ENCODE results near the gene TMEM186. TPM values are rescaled to one million over a fixed set of nuclear protein-coding genes. Genes with fewer than 3 reads are reported as not detected.

The TMEM186 gene
- total RNA-seq, 2 donors from 2014 or later = 11.8 to 12.1 TPM

DNA sequence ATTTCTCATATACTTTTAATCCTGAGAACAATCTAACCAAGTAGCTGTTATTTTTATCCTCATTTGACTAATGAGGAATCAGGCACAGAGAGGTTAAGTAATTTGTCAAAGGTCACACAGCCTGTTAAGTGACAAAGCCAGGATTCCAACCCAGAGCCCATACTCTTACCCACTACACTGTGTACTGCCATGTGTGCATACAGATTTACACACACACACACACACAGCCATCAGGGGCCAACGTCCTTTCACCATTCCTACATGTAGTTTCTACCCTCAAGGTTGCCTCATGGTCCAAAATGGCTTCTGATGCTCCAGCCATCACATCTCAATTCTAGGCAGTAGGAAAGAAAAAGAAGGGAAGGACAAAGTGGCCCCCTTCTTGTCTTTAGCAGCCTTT is 22.1 kb downstream of the TMEM186 start:
- peaks cover 0 to 4% of the 10 kb centered on the region in 2 donors for H3K4me1 Mint-ChIP-seq (ENCODE audit: low read depth in 2 of 2)
- H3K27ac Mint-ChIP-seq = no peak overlapping the region
- peaks cover 4% of the 10 kb centered on the region for H3K36me3 Mint-ChIP-seq
- no peaks in the 10 kb centered on the region for H3K9me3 Mint-ChIP-seq
- no peaks in the 10 kb centered on the region for H3K27me3 Mint-ChIP-seq
- no peak for ATAC-seq
- H3K4me3 Mint-ChIP-seq = no peak overlapping the region
- no peak for DNase-seq (ENCODE audit: low spot score)

DNA sequence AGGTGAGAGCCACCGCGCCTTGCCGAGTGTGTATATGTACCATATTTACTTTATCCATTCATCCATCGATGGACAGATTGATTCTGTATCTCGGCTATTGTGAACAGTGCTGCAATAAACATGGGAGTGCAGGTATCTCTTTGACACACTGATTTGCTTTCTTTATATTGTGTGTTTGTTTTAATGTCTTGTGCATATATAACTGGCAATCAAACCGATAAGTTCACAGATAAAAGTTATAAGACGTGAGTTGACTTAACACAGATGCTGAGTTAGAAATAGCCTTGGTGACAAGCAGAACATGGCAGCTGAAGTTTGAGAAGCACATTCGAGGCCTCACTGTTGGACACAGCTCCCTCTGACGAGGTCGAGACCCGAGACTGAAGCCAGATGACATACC is 23.2 kb downstream of the TMEM186 start:
- Mint-ChIP-seq H3K27me3 (no peaks in the 10 kb centered on the region), H3K9me3 (no peaks in the 10 kb centered on the region), H3K27ac (no peak overlapping the region), H3K36me3 (peaks cover 4% of the 10 kb centered on the region), H3K4me1 (ENCODE audit: low read depth in 2 of 2) (no peaks in the 10 kb centered on the region), H3K4me3 (no peak overlapping the region)
- ATAC-seq (no peak), DNase-seq (ENCODE audit: low spot score) (no peak)

DNA sequence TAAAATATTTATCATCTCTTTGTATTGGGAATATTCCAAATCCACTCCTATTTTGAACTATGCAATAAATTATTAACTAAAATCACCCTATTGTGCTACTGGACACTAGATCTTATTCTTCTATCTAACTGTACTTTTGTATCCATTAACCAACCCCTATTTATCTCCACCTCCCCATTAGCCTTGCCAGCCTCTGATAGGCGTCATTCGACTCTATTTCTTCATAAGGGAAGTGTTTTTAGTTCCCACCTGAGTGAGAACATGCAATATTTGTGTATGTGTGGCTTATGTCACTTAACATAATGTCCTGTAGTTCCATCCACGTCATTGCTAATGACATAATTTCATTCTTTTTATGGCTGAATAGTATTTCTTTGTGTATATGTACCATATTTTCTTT is 23.9 kb downstream of the TMEM186 start:
- H3K36me3 Mint-ChIP-seq = peaks cover 4% of the 10 kb centered on the region
- no peaks in the 10 kb centered on the region for H3K27me3 Mint-ChIP-seq
- H3K9me3 Mint-ChIP-seq = no peaks in the 10 kb centered on the region
- DNase-seq (ENCODE audit: low spot score) = no peak
- ATAC-seq = no peak
- H3K27ac Mint-ChIP-seq = no peak overlapping the region
- H3K4me3 Mint-ChIP-seq = no peak overlapping the region
- no peaks in the 10 kb centered on the region for H3K4me1 Mint-ChIP-seq (ENCODE audit: low read depth in 2 of 2)

DNA sequence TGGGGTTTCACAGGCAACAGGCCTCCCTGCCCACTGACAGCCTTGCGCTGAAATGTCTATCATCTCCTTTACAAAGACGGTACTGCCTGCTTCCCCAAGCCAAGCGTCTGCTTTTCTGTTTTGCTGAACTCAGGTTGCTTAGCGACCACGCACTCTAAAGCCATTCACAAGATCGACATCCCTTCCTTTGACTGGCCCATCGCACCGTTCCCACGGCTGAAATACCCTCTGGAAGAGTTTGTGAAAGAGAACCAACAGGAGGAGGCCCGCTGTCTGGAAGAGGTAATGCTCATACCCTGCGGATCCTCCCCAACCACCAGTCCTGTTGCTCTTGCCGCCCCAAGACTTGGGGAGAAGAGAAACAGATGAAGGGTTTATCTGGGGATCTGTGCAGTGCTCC is 28.7 kb downstream of the TMEM186 start:
- no peak overlapping the region for H3K27ac Mint-ChIP-seq
- DNase-seq (ENCODE audit: low spot score) = no peak
- H3K4me3 Mint-ChIP-seq = no peak overlapping the region
- no peaks in the 10 kb centered on the region for H3K4me1 Mint-ChIP-seq (ENCODE audit: low read depth in 2 of 2)
- H3K36me3 Mint-ChIP-seq = peaks cover 4% of the 10 kb centered on the region
- ATAC-seq = no peak
- H3K27me3 Mint-ChIP-seq = no peaks in the 10 kb centered on the region
- no peaks in the 10 kb centered on the region for H3K9me3 Mint-ChIP-seq

DNA sequence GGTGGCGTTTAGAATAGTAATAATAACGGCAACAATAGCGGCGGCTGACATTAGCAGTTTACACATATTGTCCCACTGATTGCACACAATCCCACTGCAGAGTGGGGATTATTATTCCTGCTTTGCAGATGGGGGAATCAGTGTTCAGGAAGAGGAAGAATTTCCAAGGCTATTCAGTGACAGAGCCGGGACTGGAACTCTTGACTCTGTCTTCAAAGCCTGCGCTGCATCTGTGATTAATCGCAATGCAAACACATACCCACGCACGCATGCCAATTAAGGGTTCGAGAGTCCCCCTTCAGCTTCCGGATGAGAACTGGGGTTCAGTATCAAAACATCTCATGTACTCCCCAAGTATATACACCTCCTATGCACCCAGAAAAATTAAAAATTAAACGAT is 29.2 kb downstream of the TMEM186 start:
- no peak for ATAC-seq
- Mint-ChIP-seq H3K27me3 (no peaks in the 10 kb centered on the region), H3K4me3 (no peak overlapping the region)

DNA sequence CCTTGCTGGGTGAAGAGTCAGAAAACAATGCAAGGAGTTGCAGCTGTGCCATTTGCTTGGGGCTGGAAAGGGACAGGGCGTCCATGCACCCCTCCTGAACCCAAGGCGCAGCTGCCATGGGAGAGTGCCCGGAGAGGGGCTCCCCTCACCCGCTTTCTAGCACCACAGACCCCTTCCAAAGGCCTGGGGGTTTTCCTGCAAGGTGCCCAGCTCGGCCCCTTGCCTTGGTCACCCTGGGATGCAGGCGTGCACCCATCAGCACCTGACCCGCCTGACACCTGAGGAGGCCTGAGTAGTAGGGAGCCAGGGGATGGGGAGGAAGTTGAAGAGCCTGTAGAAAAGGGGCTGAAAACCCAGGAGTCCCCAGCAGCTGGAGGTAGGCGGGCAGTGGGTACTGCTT is 30.3 kb downstream of the TMEM186 start:
- Mint-ChIP-seq H3K4me1 (ENCODE audit: low read depth in 2 of 2) (no peaks in the 10 kb centered on the region), H3K27ac (no peak overlapping the region), H3K4me3 (no peak overlapping the region), H3K36me3 (no peaks in the 10 kb centered on the region), H3K9me3 (no peaks in the 10 kb centered on the region), H3K27me3 (no peaks in the 10 kb centered on the region)
- ATAC-seq = peak in 1 of 2 donors; percentile 36
- DNase-seq (ENCODE audit: low spot score) = no peak

More for the DNA sequence above, 29.2 kb downstream of the TMEM186 start:
- H3K4me1 Mint-ChIP-seq (ENCODE audit: low read depth in 2 of 2) = no peaks in the 10 kb centered on the region
- peaks cover 4% of the 10 kb centered on the region for H3K36me3 Mint-ChIP-seq
- no peaks in the 10 kb centered on the region for H3K9me3 Mint-ChIP-seq
- no peak for DNase-seq (ENCODE audit: low spot score)
- no peak overlapping the region for H3K27ac Mint-ChIP-seq

DNA sequence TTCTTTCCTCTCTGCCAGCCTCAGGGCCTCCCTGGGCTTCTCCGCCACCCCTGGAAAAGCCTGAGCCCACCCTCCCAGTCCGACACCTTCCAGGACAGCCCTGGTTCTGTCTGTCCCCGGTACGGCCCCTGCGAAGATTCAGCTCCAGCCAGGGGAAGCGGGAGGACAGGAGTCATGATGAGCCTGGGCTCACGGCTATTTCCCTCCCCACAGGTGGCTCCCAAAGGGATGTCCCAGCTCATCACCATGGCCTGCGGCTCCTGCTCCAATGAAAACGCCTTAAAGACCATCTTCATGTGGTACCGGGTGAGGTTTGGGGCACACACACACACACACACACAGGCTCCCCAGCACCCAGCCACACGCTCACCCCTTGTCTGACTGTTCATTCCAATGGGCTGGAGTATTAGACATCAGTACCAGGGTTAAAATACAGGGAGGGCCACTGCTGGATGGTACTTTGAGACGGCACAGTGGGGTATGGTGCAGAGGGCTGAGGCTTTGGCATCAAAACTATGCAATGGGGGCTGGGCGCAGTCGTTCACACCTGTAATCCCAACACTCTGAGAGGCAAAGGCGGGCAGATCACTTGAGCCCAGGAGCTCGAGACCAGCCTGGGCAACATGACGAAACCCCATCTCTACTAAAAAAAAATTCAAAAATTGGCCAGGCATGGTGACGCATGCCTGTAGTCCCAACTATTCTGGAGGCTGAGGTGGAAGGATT is 32.8 kb downstream of the TMEM186 start:
- H3K27me3 Mint-ChIP-seq = no peaks in the 10 kb centered on the region
- H3K36me3 Mint-ChIP-seq = no peaks in the 10 kb centered on the region
- no peaks in the 10 kb centered on the region for H3K4me1 Mint-ChIP-seq (ENCODE audit: low read depth in 2 of 2)
- ATAC-seq (no peak), DNase-seq (ENCODE audit: low spot score) (peak; percentile 25)
- H3K4me3 Mint-ChIP-seq = no peak overlapping the region
- H3K27ac Mint-ChIP-seq = no peak overlapping the region
- H3K9me3 Mint-ChIP-seq = no peaks in the 10 kb centered on the region

DNA sequence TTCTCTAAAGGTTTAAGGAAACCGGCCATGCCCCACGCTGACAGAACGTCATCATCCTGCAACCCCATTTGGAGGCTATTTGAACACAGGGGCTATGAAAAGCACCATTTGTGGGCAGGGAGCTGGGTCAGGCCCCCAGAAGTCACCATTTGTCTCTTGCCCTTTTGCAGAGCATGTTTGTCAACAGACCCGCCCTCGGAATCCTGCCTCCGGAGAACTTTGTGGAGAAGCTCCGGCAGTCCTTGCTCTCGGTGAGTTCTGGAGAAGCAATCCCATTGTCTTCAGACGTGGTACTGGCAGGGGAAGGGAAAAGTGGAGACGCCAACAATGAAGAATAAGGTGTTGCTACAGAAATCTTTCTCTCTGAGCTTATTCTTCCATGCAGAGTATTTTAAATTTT is 33.5 kb downstream of the TMEM186 start:
- Mint-ChIP-seq H3K9me3 (no peaks in the 10 kb centered on the region), H3K27ac (no peak overlapping the region), H3K36me3 (no peaks in the 10 kb centered on the region)

DNA sequence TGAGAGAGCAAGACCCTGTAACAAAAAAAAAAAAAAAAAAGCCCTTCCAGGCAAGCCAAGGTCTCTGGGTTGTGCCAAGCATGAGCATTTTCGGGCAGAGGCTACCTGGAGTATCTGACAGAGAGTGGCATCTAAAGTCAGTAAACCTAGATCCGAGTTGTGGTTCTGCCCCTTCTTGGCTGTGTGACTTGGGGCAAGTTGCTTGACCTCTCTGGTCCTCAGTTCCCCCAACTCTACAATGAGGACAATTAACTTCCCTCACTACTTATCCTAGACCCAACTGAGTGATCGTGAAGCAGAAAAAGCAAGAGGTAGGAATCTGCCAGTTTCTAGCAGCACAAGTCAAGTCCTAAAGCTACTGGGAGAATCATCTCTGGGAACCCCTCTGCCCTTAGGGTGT is 34.4 kb downstream of the TMEM186 start:
- Mint-ChIP-seq H3K9me3 (no peaks in the 10 kb centered on the region), H3K27me3 (no peaks in the 10 kb centered on the region), H3K36me3 (no peaks in the 10 kb centered on the region), H3K4me3 (no peak overlapping the region), H3K27ac (no peak overlapping the region), H3K4me1 (ENCODE audit: low read depth in 2 of 2) (no peaks in the 10 kb centered on the region)
- DNase-seq (ENCODE audit: low spot score) (no peak), ATAC-seq (no peak)

More for the DNA sequence above, 33.5 kb downstream of the TMEM186 start:
- Mint-ChIP-seq H3K4me3 (no peak overlapping the region), H3K27me3 (no peaks in the 10 kb centered on the region), H3K4me1 (ENCODE audit: low read depth in 2 of 2) (no peaks in the 10 kb centered on the region)
- DNase-seq (ENCODE audit: low spot score) (peak; percentile 56), ATAC-seq (no peak)

DNA sequence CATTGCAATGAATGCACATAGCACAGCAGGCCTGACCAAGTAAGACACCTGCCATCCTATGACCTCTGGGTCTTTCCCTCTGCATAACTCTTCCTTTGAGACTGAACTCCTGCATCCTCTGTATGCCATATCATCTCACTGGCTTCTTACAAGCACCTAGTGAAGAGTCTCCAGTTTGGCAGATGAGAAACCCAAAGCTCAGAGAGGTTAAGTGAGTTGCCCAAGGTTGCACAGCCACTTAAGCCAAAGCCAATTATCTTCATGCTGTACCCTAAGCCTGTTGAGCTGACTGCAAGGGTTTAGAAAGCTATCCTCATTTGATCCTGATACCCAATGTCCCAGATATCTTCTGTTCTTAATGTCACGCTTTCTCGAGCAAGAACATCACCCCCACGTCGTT is 35.2 kb downstream of the TMEM186 start:
- DNase-seq (ENCODE audit: low spot score) (no peak), ATAC-seq (no peak)
- no peak overlapping the region for H3K27ac Mint-ChIP-seq
- H3K4me1 Mint-ChIP-seq (ENCODE audit: low read depth in 2 of 2) = no peaks in the 10 kb centered on the region
- H3K9me3 Mint-ChIP-seq = no peaks in the 10 kb centered on the region
- H3K4me3 Mint-ChIP-seq = no peak overlapping the region
- H3K27me3 Mint-ChIP-seq = no peaks in the 10 kb centered on the region
- no peaks in the 10 kb centered on the region for H3K36me3 Mint-ChIP-seq

DNA sequence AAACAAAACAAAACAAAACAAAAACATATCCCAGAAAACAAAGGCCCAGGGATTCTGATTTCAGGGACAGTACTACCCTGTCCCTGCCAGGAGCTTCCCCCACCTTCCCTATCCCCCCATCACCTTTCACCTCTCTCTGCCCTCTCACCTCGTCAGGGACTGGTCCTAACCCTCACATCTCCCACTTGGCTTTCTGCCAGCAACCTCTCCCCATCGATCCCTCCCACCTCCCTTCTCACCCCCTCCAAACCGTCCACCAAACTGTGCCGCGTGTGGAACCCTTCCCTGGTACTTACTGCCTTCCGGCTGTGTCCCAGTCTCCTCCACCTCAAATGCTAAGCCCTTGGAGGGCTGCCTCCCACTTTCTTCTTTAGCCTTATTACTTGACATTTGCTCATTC is 36.4 kb downstream of the TMEM186 start:
- ATAC-seq (no peak), DNase-seq (ENCODE audit: low spot score) (no peak)
- Mint-ChIP-seq H3K4me1 (ENCODE audit: low read depth in 2 of 2) (no peaks in the 10 kb centered on the region), H3K27me3 (no peaks in the 10 kb centered on the region), H3K9me3 (no peaks in the 10 kb centered on the region), H3K27ac (no peak overlapping the region), H3K36me3 (no peaks in the 10 kb centered on the region), H3K4me3 (no peak overlapping the region)

DNA sequence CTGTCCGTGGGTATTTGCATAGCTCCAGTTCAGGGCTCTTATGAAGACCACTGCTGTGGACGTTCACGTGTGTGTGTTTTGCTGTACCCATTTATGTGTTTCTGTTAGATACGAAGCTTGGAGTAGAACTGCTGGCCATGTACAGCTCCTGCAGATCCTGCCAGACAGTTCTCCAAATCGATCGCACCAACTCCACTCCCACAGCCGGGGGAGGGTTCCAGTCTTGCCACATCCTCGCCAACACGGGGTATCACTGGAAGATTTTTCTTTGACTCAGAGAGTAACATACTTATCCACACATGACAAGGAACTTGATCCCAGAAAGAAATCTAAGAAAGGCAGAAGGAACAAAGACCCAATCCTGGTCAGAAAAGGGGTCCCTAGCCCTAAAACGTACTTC is 37.4 kb downstream of the TMEM186 start:
- no peak overlapping the region for H3K27ac Mint-ChIP-seq
- no peak for DNase-seq (ENCODE audit: low spot score)
- H3K27me3 Mint-ChIP-seq = no peaks in the 10 kb centered on the region
- H3K4me3 Mint-ChIP-seq = no peak overlapping the region
- H3K9me3 Mint-ChIP-seq = no peaks in the 10 kb centered on the region
- ATAC-seq = no peak
- H3K4me1 Mint-ChIP-seq (ENCODE audit: low read depth in 2 of 2) = no peaks in the 10 kb centered on the region
- H3K36me3 Mint-ChIP-seq = no peaks in the 10 kb centered on the region

DNA sequence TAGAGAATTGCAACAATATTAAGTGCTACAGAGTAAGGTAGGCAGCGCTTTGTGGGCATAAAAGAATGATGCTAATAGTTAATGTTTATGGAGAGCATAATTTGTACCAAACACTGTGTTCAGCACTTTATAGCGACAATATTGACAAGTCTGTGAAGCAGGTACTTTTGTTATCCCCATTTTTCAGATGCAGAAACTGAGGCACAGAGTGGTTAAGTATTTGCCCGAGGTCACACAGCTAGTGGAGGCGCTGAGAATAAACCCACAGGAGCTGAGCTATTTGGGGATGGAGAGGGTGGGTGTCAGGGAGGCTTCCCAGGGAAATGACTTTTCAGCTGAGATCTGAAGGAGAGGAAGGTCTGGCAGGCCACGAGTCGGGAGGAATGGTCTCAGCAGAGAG is 39.4 kb downstream of the TMEM186 start:
- Mint-ChIP-seq H3K9me3 (no peaks in the 10 kb centered on the region), H3K4me1 (ENCODE audit: low read depth in 2 of 2) (no peaks in the 10 kb centered on the region), H3K4me3 (no peak overlapping the region), H3K27ac (no peak overlapping the region), H3K27me3 (no peaks in the 10 kb centered on the region), H3K36me3 (no peaks in the 10 kb centered on the region)
- DNase-seq (ENCODE audit: low spot score) = no peak
- ATAC-seq = no peak

DNA sequence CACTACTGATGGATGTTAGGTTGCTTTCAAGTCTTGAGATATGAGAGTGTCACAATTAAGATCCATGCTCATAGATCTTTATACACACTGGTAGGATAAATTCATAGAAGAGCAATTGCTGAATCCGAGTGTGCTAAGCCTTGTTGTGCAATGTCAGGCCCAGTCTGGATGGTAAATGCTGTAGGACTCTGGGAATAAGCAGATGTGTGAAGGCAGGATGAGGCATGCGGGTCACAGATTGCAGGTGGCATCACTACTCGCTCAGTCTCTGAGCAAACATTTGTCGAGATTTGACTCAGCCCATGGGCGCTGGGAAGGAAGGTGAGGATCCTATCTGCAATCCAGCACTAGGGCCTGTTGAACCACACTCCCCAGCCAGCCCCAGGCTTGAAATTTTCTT is 40.7 kb downstream of the TMEM186 start:
- no peak for ATAC-seq
- no peaks in the 10 kb centered on the region for H3K4me1 Mint-ChIP-seq (ENCODE audit: low read depth in 2 of 2)
- no peaks in the 10 kb centered on the region for H3K36me3 Mint-ChIP-seq
- H3K4me3 Mint-ChIP-seq = no peak overlapping the region
- no peak overlapping the region for H3K27ac Mint-ChIP-seq
- H3K27me3 Mint-ChIP-seq = no peaks in the 10 kb centered on the region
- no peaks in the 10 kb centered on the region for H3K9me3 Mint-ChIP-seq
- no peak for DNase-seq (ENCODE audit: low spot score)

DNA sequence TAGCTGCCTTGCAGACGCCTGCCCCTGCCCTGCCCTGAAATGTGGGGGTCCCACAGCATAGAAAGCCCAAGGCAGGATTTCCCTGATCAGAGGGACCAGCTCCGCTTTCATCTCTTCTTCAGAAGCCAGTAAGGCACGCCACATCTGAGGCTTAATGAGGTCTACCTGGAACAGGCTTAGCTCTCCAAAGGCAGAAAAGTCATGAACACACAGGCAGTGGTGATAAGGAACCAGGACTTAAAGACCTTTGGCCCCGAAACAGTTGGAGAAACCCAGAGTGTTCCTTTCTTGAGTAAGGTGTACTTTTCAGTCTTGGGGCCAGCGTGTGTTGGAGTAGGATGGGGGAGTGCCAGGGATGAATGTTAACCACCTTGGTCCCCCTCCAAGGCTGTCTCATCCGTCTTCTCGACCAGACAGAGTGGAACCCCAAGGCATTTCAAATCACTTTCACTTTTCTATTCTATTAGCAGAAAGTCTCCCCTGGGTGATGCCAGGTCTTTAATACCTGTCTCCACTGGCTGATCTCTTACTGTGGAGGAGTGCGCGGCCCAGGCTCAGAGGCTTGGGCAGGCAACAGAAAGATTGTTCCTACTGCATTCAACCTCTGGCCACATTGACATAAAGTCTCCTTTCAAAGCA is 43.9 kb downstream of the TMEM186 start:
- no peak for ATAC-seq
- no peaks in the 10 kb centered on the region for H3K9me3 Mint-ChIP-seq
- H3K27me3 Mint-ChIP-seq = no peaks in the 10 kb centered on the region

More for the DNA sequence above, 43.9 kb downstream of the TMEM186 start:
- DNase-seq (ENCODE audit: low spot score) = no peak
- Mint-ChIP-seq H3K27ac (no peak overlapping the region), H3K4me1 (ENCODE audit: low read depth in 2 of 2) (no peaks in the 10 kb centered on the region), H3K4me3 (no peak overlapping the region), H3K36me3 (no peaks in the 10 kb centered on the region)
